Prostate gland (tissue), 2 donors: ENCODE measurements around the gene SREBF2. TPM values are rescaled to one million over a fixed set of nuclear protein-coding genes. Genes with fewer than 3 reads are reported as not detected.
"Not testable (repeated sequence)": the region's sequence is repeated elsewhere in the genome, so short reads cannot be mapped to it uniquely, and the experiment has no call there.

Experiments used
- DNase-seq: peaks from one replicate; pipeline ENCODE4 v3.0.0-alpha.2; 2019; ENCODE audit warnings: low spot score
- H3K27ac ChIP-seq, 2 donors: fragments of 200-600 bp; sonication (generic); 2 replicates each; pipeline ENCODE4 v1.5.1; 2017 to 2019
- H3K27me3 ChIP-seq: fragments of 200-600 bp; sonication (generic); replicated peaks from 2 replicates; pipeline ENCODE4 v1.5.1; 2019; ENCODE audit not compliant: insufficient read depth
- H3K36me3 ChIP-seq, 2 donors: fragments of 200-600 bp; sonication (generic); 1 replicate in 1 of 2; 2 replicates in 1 of 2; pipeline versions ENCODE4 v1.5.1 to v1.8.1; 2017 to 2019
- H3K4me1 ChIP-seq: fragments of 200-600 bp; sonication (generic); replicated peaks from 2 replicates; pipeline ENCODE4 v1.5.1; 2019
- H3K4me3 ChIP-seq, 2 donors: fragments of 200-600 bp; sonication (generic); 2 replicates each; pipeline ENCODE4 v1.5.1; 2017 to 2019
- H3K9me3 ChIP-seq: fragments of 200-600 bp; sonication (generic); 2 replicates; pipeline ENCODE4 v1.5.1; 2017
- POLR2A ChIP-seq: fragments of 450-650 bp; IDR thresholded peaks from one replicate; pipeline ENCODE4 v1.6.1; 2016; ENCODE audit warnings: antibody characterized with exemption, mild to moderate bottlenecking
- POLR2AphosphoS5 ChIP-seq: sonication (generic); formaldehyde crosslinking; IDR thresholded peaks from one replicate; pipeline ENCODE4 v1.6.1; 2017; ENCODE audit warnings: antibody characterized with exemption
- whole genome bisulfite sequencing: methylation state at CpG from one replicate; pipeline ENCODE4 v1.1.5; 2018; 5-methylcytosine and 5-hydroxymethylcytosine counted together
- intact Hi-C: fragments of 100-400 bp; cut with DNase I; formaldehyde crosslinking; loops from one replicate; pipeline ENCODE4 v1.14.2; 2022
- total RNA-seq, 2 donors: library from RNA; depleted of rRNA; stranded (reverse); fragments of >200 nt; gene quantifications; one replicate each; pipeline ENCODE4 v1.1.0, GENCODE V29; 2016
- TF ChIP-seq, protein P1 (sequence below), 4 experiments: fragments of 200-600 bp in 2 of 4; fragments of 450-650 bp in 2 of 4; sonication (generic) in 2 of 4; IDR thresholded peaks; 1 replicate in 3 of 4; 2 replicates in 1 of 4; pipeline ENCODE4 v1.5.1; 2016 to 2019; ENCODE audit warnings: antibody characterized with exemption in 4 of 4, mild to moderate bottlenecking in 2 of 4, moderate library complexity in 2 of 4

The SREBF2 gene
- total RNA-seq, 2 donors from 2014 or later: 62.7 to 128 TPM

DNA sequence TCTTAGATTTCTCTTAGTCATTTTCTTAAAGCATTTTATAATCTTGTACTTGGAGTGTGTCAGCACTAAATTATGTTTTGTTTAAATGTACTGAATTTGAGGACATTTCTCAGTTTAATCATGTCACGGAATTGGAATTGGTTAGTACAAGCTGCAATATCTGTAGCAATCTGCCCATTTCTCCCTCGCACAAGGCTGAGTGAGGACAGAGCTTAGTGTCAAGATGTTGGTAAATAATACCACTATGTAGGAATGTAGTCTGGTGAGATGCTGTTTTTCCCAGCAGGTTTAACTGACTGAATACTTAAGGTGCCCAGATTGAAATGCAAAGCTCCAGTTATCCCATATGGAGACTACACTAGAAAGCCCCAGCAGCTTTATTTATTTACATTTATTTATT lies 30.6 kb downstream of the SREBF2 start:
- H3K4me3 ChIP-seq: no peak overlapping the region
- peaks cover 4 to 12% of the 10 kb centered on the region in 2 donors for H3K36me3 ChIP-seq
- DNase-seq: no peak
- WGBS: 64% methylated on average over 2 of the region's 2 CpGs
- TF ChIP-seq POLR2A: no peak
- TF ChIP-seq, protein P1, sequence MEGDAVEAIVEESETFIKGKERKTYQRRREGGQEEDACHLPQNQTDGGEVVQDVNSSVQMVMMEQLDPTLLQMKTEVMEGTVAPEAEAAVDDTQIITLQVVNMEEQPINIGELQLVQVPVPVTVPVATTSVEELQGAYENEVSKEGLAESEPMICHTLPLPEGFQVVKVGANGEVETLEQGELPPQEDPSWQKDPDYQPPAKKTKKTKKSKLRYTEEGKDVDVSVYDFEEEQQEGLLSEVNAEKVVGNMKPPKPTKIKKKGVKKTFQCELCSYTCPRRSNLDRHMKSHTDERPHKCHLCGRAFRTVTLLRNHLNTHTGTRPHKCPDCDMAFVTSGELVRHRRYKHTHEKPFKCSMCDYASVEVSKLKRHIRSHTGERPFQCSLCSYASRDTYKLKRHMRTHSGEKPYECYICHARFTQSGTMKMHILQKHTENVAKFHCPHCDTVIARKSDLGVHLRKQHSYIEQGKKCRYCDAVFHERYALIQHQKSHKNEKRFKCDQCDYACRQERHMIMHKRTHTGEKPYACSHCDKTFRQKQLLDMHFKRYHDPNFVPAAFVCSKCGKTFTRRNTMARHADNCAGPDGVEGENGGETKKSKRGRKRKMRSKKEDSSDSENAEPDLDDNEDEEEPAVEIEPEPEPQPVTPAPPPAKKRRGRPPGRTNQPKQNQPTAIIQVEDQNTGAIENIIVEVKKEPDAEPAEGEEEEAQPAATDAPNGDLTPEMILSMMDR (IDR thresholded peaks at IDR 0.05): no peak
- no peaks in the 10 kb centered on the region for H3K27me3 ChIP-seq
- intact Hi-C loops: no loop called here
- no peaks in the 10 kb centered on the region for H3K9me3 ChIP-seq
- H3K4me1 ChIP-seq: no peaks in the 10 kb centered on the region
- no peak overlapping the region for H3K27ac ChIP-seq

DNA sequence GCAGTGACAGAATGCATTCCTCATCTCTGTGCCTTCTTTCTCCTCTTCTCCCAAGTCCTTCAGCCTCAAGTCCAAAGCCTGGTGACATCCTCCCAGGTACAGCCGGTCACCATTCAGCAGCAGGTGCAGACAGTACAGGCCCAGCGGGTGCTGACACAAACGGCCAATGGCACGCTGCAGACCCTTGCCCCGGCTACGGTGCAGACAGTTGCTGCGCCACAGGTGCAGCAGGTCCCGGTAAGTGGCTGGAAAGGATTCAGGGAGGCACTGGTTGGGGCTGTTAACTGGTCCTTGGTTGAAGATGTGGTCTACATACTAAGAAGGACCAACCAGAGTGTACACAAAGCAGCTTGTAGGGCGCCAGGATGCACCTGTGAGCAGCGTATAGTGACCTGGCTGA lies 35.7 kb downstream of the SREBF2 start:
- Histone ChIP-seq H3K4me3 (no peak overlapping the region), H3K27ac (no peak overlapping the region), H3K27me3 (no peaks in the 10 kb centered on the region), H3K4me1 (no peaks in the 10 kb centered on the region), H3K9me3 (no peaks in the 10 kb centered on the region), H3K36me3 (peaks cover 4 to 12% of the 10 kb centered on the region in 2 donors)
- WGBS: 93% methylated on average over 10 of the region's 10 CpGs
- TF ChIP-seq POLR2AphosphoS5 (no peak), POLR2A (no peak)
- TF ChIP-seq, protein P1 (IDR thresholded peaks at IDR 0.05): no peak
- intact Hi-C loops: no loop called here
- no peak for DNase-seq

DNA sequence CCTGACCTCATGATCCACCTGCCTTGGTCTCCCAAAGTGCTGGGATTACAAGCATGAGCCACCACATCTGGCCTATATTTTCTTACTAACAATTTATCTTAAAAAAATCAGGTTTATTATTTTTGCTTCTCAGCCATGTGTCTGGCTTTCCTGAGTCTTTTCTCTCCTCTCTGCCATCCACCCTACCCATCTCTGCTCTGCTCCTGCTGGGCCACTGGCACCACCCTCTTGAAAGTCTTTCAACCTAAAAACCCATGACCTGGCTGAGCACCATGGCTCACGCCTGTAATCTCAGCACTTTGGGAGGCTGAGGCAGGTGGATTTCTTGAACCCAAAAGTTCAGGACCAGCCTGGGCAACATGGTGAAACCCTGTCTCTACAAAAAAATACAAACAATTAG lies 37.2 kb downstream of the SREBF2 start:
- H3K4me1 ChIP-seq, H3K9me3 ChIP-seq, DNase-seq, intact Hi-C loops, H3K27me3 ChIP-seq, H3K27ac ChIP-seq, H3K4me3 ChIP-seq: not testable (repeated sequence)
- H3K36me3 ChIP-seq: peaks cover 4 to 12% of the 10 kb centered on the region in 2 donors
- WGBS: 96% methylated on average over 1 of the region's 1 CpG

DNA sequence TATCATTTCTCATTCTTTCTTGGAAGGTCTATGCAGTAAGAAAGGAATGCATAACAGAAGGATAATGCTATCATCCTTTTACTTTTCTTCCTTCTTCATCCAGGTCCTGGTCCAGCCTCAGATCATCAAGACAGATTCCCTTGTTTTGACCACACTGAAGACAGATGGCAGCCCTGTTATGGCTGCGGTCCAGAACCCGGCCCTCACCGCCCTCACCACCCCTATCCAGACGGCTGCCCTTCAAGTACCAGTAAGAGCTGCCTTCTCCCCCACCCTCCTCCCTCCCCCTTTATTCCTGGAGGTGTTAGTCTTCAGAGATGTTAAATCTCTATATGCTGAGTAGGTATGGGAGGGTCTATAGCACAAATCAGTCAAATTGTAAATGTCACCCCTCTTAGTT lies 37.9 kb downstream of the SREBF2 start:
- no peak overlapping the region for H3K27ac ChIP-seq
- DNase-seq: no peak
- intact Hi-C loops: no loop called here
- no peaks in the 10 kb centered on the region for H3K4me1 ChIP-seq
- no peak overlapping the region for H3K4me3 ChIP-seq
- no peaks in the 10 kb centered on the region for H3K27me3 ChIP-seq
- peaks cover 4 to 12% of the 10 kb centered on the region in 2 donors for H3K36me3 ChIP-seq
- H3K9me3 ChIP-seq: no peaks in the 10 kb centered on the region
- no peak for TF ChIP-seq POLR2A
- TF ChIP-seq, protein P1 (IDR thresholded peaks at IDR 0.05): no peak
- TF ChIP-seq POLR2AphosphoS5: no peak
- WGBS: 76% methylated on average over 4 of the region's 4 CpGs

DNA sequence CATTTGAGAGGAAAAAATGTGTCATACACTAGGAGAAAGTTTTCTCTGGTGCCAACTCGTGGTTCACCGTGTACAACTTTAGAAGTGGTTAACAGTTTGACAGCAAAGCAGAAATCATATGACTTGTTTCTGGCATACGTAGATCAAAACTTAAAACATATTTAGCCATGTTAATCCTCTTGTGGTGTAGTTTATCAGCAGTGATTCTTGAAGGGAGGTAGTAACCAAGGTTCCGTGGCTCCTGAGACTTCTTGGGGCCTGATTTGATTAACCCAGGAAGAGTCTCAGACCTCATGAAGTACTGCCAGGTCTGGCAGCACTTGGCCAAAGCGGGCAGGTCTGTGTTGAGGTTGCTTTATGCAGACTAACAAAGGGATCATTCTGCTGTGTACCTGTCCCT lies 40.5 kb downstream of the SREBF2 start:
- DNase-seq: no peak
- no peaks in the 10 kb centered on the region for H3K36me3 ChIP-seq
- WGBS: 69% methylated on average over 5 of the region's 5 CpGs
- H3K9me3 ChIP-seq: no peaks in the 10 kb centered on the region
- intact Hi-C loops: no loop called here
- no peak overlapping the region for H3K27ac ChIP-seq
- H3K4me3 ChIP-seq: no peak overlapping the region
- no peaks in the 10 kb centered on the region for H3K27me3 ChIP-seq
- no peaks in the 10 kb centered on the region for H3K4me1 ChIP-seq
- TF ChIP-seq, protein P1 (IDR thresholded peaks at IDR 0.05): no peak
- TF ChIP-seq POLR2A (no peak), POLR2AphosphoS5 (no peak)
